Panc1 (cell line): ENCODE results near the gene GPRC5D. TPM values are rescaled to one million over a fixed set of nuclear protein-coding genes. Genes with fewer than 3 reads are reported as not detected.
A peak's percentile ranks its signal among the peaks of the same experiment; 100 is the strongest.

Source experiments
- ATAC-seq: fragments of 200-7000 bp; cut with Tn5 transposase; 2 replicates; pipeline ENCODE4 v1.9.1; 2020; ENCODE audit warnings: mild to moderate bottlenecking, moderate library complexity
- BruUV-seq: library from RNA; stranded (reverse); fragments of 400-500 nt; replicated peaks from 2 replicates; lab custom pipeline; 2021; lab: Mats Ljungman, UMichigan
- CTCF ChIA-PET: fragments of 300-600 bp; sonication (Branson Sonifier 250); formaldehyde crosslinking; loops from one replicate; lab custom pipeline; 2022; ENCODE audit warnings: antibody characterized with exemption; lab: Charles Lee
- POLR2A ChIA-PET: fragments of 300-600 bp; sonication (Branson Sonifier 250); formaldehyde crosslinking; loops from one replicate; lab custom pipeline; 2022; ENCODE audit warnings: antibody characterized with exemption; lab: Charles Lee
- DNase-seq: peaks from one replicate; pipeline ENCODE4 v3.0.0-alpha.2; 2010; ENCODE audit warnings: low read depth, low spot score
- H3K27ac ChIP-seq: 2 replicates; pipeline ENCODE4 v1.5.1; 2011; ENCODE audit warnings: mild to moderate bottlenecking, low read length, inconsistent platforms
- H3K27me3 ChIP-seq: fragments of 200-500 bp; sonication (Bioruptor generic); 2 replicates; pipeline ENCODE4 v1.6.0; 2014; ENCODE audit warnings: low read length, inconsistent platforms; ENCODE audit not compliant: control insufficient read depth, insufficient read depth
- H3K36me3 ChIP-seq: fragments of 200-500 bp; sonication (Bioruptor generic); 2 replicates; pipeline ENCODE4 v1.5.1; 2014; ENCODE audit warnings: inconsistent platforms, mild to moderate bottlenecking, low read length, moderate library complexity; ENCODE audit not compliant: control insufficient read depth, insufficient read depth
- H3K4me1 ChIP-seq: 2 replicates; pipeline ENCODE4 v1.5.1; 2011; ENCODE audit warnings: inconsistent platforms, mild to moderate bottlenecking, low read length, moderate library complexity; ENCODE audit not compliant: control insufficient read depth, insufficient read depth
- H3K4me3 ChIP-seq, 2 experiments: 2 replicates each; pipeline ENCODE4 v1.5.1; 2011 to 2012; ENCODE audit warnings: low read depth in 2 of 2, low read length in 2 of 2, mild to moderate bottlenecking in 2 of 2, inconsistent platforms in 1 of 2, moderate library complexity in 1 of 2
- H3K9me3 ChIP-seq: fragments of 200-500 bp; sonication (Bioruptor generic); 2 replicates; pipeline ENCODE4 v1.5.1; 2014; ENCODE audit warnings: low read depth, mild to moderate bottlenecking, inconsistent platforms, low read length, moderate library complexity; ENCODE audit not compliant: control insufficient read depth, insufficient read depth
- CTCF ChIP-seq: fragments of 450-650 bp; IDR thresholded peaks from 2 replicates; pipeline ENCODE4 v1.5.1; 2017; ENCODE audit warnings: mild to moderate bottlenecking
- POLR2AphosphoS5 ChIP-seq: IDR thresholded peaks from 2 replicates; pipeline ENCODE4 v1.6.1; 2012; ENCODE audit warnings: mild to moderate bottlenecking, low read depth, low read length, moderate library complexity
- REST ChIP-seq, 2 experiments: IDR thresholded peaks; 2 replicates each; pipeline ENCODE4 v1.6.1; 2011 to 2012; ENCODE audit warnings: low read depth in 2 of 2, control low read depth in 1 of 2, low read length in 1 of 2, mild to moderate bottlenecking in 1 of 2, moderate library complexity in 1 of 2; ENCODE audit not compliant: insufficient read depth in 1 of 2
- SIN3A ChIP-seq: IDR thresholded peaks from 2 replicates; pipeline ENCODE4 v1.6.1; 2012; ENCODE audit warnings: low read depth, mild to moderate bottlenecking, low read length, moderate library complexity, borderline replicate concordance; ENCODE audit not compliant: insufficient read depth
- TCF7L2 ChIP-seq: IDR thresholded peaks from 2 replicates; pipeline ENCODE4 v1.6.1; 2011; ENCODE audit warnings: mild to moderate bottlenecking, low read depth, low read length, inconsistent platforms
- in situ Hi-C: cut with HindIII; loops from 2 replicates; pipeline ENCODE4 v1.10.0; 2016; ENCODE audit warnings: low sequenced_read_pairs, low pct_unique_long_range_greater_than_20kb
- intact Hi-C: fragments of 100-400 bp; cut with micrococcal nuclease; formaldehyde crosslinking; loops from one replicate; pipeline ENCODE4 v1.10.0; 2022; ENCODE audit not compliant: unreplicated experiment
- total RNA-seq: library from RNA; stranded (reverse); gene quantifications from one replicate; pipeline ENCODE4 v1.2.1, GENCODE V29; 2021; ENCODE audit not compliant: unreplicated experiment

GPRC5D gene
- total RNA-seq, 1 experiment from 2014 or later = not detected

- no TSS peak for BruUV-seq
- no peak for TF ChIP-seq SIN3A
- TF ChIP-seq TCF7L2 = no peak
- no peak for TF ChIP-seq CTCF
- no peak for TF ChIP-seq POLR2AphosphoS5
- TF ChIP-seq REST (IDR thresholded peaks at IDR 0.05; ENCODE audit: insufficient read depth in 1 of 2, low read depth in 2 of 2, low read length in 1 of 2) = no peak
- peak overlapping the region; percentile 64 for H3K27ac ChIP-seq
- DNase-seq (no peak), ATAC-seq (no peak)
- no peak overlapping the region for H3K4me3 ChIP-seq
- H3K36me3 ChIP-seq = no peaks in the 10 kb centered on the region; the same call in 1 of the 2 replicates
- ChIA-PET POLR2A (no interaction called here), CTCF (no interaction called here)
- no peaks in the 10 kb centered on the region for H3K9me3 ChIP-seq
- in situ Hi-C loops = no loop called here
- H3K27me3 ChIP-seq = no peaks in the 10 kb centered on the region
- peaks cover 61% of the 10 kb centered on the region for H3K4me1 ChIP-seq
- intact Hi-C loops = loop anchor here (5.0 kb wide), 1 partner anchor 290 kb away; no protein-coding TSS in a partner anchor
Measured at GRCh38 chr12:12922191-12922616, 29.8 kb downstream of the GPRC5D start.

GRCh38 chr12:12919666-12920435, 32.1 kb downstream of the GPRC5D start:
- DNase-seq (no peak), ATAC-seq (0 out of 2 replicates have a peak, but pooled peaks have one; percentile 9)
- in situ Hi-C loops = no loop called here
- ChIA-PET POLR2A (no interaction called here), CTCF (no interaction called here)
- TF ChIP-seq POLR2AphosphoS5 (peak; percentile 96), TCF7L2 (no peak), SIN3A (0 out of 2 replicates have a peak, but pooled peaks have one; percentile 43)
- Histone ChIP-seq H3K36me3 (no peaks in the 10 kb centered on the region; the same call in 1 of the 2 replicates), H3K27ac (peak overlapping the region; percentile 54; the same call in 1 of the 2 replicates), H3K4me1 (peaks cover 66% of the 10 kb centered on the region), H3K9me3 (no peaks in the 10 kb centered on the region), H3K27me3 (no peaks in the 10 kb centered on the region), H3K4me3 (no peak overlapping the region)
- intact Hi-C loops = loop anchor here (5.0 kb wide), 2 partner anchors 62 to 292 kb away; no protein-coding TSS in a partner anchor
- no TSS peak for BruUV-seq
